HG03354 (cell line): ENCODE measurements around the gene CNTNAP2.
"Not testable (repeated sequence)": the region's sequence is repeated elsewhere in the genome, so short reads cannot be mapped to it uniquely, and the experiment has no call there.

Experiments
- ATAC-seq: cut with Tn5 transposase; IDR thresholded peaks from one replicate; pipeline ENCODE4 v1.9.1; 2021; ENCODE audit warnings: mild to moderate bottlenecking; ENCODE audit not compliant: unreplicated experiment, poor library complexity, severe bottlenecking

Gene CNTNAP2

DNA sequence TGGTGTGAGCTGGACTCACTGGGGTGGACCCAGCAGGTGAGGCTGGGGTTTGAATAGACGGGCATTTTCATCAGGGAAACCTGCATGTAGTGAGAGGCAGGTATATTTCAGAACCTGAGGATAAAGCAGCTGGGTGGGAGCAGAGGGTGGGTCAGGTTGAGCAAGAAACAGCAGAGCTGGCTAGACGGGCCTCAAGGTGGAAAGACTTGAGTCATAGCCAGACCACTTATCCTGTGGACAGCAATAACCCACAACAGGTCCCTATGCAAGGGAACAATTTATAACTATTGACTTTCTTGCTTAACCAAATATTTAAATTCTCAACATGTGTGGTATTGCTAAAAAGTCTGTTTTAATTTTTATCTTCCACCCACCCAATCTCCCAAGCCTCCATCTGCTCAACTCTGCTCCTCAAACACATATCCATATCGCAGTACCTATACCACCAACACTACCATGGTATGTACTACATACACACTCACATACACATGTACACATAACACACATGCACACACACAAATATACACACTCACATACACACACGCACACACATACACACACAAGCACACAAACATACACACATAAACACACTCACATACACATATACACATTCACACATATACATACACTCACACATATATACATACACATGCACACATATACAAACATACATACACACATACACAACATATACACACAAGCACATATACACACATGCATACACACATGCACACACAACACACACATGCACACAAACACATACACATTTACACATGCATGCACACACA lies 2345.0 kb downstream of the CNTNAP2 start:
- ATAC-seq, result no peak

DNA sequence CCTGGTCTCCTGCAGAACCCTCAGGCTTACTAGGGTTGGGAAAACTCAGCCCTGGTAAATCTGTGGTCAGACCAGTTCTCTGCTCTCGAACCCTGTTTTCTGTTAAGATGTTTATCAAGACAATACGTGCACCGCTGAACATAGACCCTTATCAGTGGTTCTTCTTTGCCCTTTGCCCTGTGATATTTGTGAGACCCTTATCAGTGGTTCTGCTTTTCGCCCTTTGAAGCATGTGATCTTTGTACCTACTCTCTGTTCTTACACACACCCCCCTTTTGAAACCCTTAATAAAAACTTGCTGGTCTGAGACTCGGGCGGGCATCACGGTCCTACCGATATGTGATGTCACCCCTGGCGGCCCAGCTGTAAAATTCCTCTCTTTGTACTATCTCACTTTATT lies 2346.2 kb downstream of the CNTNAP2 start:
- not testable (repeated sequence) for ATAC-seq

DNA sequence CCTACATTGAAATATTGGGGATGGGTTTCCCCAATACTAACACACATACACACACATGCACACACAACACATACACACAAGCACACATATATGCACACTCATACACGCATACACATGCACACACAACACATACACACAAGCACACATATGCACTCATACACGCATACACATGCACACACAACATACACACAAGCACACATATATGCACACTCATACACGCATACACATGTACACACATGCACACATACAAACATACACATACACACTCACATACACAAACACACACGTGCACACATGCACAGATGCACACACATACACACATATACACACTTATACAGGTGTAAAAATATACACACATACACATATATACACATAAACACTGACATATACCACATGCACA lies 2346.6 kb downstream of the CNTNAP2 start:
- no peak for ATAC-seq

- ATAC-seq, result no peak
These were observed 2348.3 kb downstream of the CNTNAP2 start for GRCh38 chr7:148464947-148465346.

DNA sequence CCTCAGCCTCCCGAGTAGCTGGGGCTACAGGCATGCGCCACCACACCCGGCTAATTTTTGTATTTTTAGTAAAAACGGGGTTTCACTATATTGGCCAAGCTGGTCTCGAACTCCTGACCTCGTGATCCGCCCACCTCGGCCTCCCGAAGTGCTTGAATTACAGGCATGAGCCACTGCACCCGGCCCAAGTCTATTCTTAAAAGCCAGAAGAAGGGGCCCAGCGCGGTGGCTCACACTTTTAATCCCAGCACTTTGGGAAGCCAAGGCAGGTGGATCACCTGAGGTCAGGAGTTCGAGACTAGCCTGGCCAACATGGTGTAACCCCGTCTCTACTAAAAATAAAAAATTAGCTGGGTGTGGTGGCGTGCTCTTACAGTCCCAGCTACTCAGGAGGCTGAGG lies 2348.8 kb downstream of the CNTNAP2 start:
- ATAC-seq, result not testable (repeated sequence)

DNA sequence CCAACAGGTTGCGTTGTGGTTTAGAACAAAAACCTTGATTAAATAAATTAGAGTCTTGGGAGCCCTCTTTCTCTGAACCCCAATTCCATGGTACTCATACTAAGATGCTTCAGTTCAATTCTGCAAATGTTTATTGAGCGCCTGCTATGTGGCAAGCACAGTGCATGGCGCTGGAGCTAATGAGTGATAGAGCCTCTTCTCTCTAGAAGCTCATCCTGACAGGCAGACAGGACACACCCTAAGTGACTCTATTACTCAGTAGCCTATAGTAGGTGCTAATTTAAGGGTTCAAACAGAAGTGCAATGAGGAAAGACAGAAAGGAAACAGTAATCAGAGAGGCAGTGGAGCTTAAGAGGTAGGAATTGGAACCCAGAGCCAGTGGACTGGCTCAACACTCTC lies 2349.5 kb downstream of the CNTNAP2 start:
- ATAC-seq, result no peak

DNA sequence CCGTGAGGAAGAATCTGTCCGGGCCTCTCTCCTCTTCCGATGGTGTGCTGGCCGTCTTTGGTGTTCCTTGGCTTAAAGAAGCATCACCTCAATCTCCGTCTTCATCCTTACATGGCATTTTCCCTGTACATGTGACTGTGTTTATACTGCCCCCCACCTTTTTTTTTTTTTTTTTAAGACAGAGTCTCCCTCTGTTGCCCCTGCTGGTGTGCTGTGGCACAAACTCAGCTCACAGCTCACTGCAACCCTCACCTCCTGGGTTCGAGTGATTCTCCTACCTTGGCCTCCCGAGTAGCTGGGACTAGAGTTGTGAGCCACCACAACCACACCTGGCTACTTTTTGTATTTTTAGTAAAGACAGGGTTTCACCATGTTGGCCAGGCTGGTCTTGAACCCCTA lies 2352.1 kb downstream of the CNTNAP2 start:
- ATAC-seq, result no peak
